Measurements from ENCODE around the gene HYLS1.

- no peak for TF ChIP-seq CTCF (conservative IDR thresholded peaks at IDR 0.05; ENCODE audit: low read depth, low read length)
- no peak for TF ChIP-seq EZH2 (IDR thresholded peaks at IDR 0.05; ENCODE audit: borderline replicate concordance, low read depth, low read length, poor library complexity, severe bottlenecking)
Observed at GRCh38 chr11:125930076-125930450, 42.6 kb downstream of the HYLS1 start.

Measured in A673 (cell line).